Stimulated activated CD4-positive, alpha-beta T cell treated with anti-CD3 and anti-CD28 coated beads, Interleukin-12 subunit alpha, Interleukin-12 subunit beta, amount 100 ng/mL, for 24 hours (primary cell): ENCODE measurements around the gene MAEA.

Source experiments
- DNase-seq, 2 experiments: peaks; one replicate each; pipeline ENCODE4 v3.0.0-alpha.2; 2020; ENCODE audit warnings: low read depth in 2 of 2

The MAEA gene

DNA sequence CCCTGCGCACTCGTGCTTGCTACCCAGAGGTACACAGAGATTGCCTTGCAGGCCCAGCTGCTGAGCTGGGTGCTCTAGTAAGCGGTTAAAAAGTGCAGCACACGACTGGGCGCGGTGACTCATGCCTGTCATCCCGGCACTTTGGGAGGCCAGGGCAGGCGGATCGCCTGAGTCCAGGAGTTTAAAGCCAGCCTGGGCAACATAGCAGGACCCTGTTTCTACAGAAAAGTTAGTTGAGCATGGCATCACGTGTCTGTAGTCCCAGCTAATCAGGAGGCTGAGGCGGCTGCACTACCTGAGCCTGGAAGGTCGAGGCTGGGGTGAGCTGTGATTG is 62.8 kb downstream of the MAEA start:
- DNase-seq: no peak

DNA sequence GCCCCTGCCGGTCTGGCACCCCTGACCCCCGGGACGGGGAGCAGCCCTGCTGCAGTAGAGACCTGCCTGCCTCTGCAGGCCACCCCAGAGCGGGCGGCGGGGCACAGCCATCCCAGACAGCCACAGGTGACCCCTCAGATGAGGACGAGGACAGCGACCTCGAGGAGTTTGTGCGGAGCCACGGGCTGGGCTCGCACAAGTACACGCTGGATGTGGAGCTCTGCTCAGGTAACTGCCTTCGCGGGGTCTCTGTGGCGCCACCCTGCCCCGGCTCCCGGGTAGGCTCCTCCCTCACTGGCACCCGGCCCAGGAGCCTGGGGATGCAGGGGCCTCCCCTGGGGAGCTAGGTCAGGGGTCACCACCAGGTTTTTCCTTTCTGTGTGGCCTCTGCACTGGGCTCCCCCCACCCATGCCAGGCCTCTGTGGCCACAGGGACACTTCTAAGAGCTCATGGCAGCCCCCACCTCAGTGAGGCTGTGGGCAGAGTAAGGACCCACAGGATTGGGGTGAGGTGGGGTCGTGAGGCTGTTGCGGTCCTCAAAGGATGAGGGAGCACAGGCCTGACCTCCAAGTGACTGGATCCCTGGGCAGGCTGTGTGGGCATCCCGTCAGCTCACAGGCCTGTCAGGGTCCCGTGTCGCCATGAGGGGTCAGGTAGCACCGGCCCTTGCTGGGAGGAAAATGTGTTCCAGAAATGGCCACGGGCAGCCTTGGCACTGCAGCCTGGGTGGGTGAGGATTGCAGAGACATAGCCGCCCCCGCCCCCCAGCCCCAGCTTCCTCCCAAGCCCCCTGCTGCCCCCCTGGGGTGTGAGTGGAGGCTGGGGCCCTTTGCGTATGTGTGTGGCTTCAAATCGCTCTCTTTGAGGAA is 63.7 kb downstream of the MAEA start:
- DNase-seq: no peak

DNA sequence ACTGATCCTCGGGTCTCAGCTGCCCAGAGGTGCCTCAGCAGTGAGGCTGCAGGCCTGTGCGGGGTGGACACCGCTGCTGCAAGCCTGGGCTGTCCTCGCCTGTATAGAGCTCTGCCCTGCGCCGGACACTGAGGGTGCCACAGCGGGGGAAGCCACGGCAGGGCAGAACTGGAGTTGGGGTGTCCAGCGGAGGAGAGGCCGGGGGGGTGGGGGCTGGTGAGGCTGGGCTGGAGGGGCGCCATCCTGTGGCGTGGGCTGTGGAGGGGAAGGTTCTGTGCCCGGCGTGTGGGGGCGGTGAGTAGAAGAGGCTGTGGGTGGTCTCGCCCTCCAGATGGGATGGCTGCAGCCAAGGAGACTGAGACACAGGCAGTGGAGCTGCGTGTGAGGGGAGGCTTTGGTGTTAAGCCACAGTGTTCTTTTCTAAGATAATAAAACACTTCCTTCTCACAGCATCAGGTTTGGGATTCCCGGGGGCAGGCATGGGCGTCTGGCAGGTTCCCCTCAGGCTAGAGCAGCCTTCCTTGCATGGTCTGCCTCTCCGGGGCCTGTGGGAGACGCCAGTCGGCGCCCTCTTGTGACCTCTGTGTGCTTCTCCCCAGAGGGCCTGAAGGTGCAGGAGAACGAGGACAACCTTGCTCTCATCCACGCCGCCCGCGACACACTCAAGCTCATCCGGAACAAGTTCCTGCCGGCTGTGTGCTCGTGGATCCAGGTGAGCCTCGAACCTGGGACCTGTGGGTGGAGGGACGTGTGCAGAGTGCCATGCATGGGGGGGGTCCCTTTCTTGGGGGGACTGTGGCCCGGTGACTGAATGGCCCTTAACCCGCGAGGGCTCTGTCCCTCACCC is 64.7 kb downstream of the MAEA start:
- DNase-seq: no peak

DNA sequence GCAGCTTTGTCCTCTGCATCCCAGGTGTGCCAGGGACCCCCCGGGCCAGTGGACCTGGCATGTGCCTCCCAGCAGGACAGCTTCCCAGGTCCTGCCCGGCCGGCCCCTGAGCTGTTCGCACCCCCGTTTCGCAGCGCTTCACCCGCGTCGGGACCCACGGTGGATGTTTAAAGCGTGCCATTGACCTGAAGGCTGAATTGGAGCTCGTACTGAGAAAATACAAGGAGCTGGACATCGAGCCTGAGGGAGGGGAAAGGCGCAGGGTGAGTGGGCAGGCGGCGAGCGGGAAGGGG is 65.2 kb downstream of the MAEA start:
- no peak for DNase-seq

DNA sequence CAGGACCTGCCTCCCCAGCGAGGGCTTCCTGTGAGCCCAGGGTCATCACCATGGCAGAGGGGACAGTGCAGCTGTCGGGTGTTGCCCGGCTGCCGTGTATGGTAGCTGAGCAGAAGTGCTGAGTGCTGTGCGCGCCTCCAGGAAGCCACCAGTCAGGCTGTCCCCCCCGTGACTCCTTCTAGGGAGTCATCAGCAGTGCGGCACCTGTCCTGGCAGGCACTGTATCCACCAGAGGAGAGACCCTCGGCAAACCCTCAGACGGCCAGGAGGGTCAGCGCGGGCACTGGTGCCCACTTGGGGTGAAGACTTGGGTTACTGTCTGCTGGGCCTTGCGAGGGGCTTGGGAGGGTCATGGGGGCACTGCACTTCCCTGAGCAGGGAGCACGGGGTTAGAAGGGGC is 65.7 kb downstream of the MAEA start:
- no peak for DNase-seq

DNA sequence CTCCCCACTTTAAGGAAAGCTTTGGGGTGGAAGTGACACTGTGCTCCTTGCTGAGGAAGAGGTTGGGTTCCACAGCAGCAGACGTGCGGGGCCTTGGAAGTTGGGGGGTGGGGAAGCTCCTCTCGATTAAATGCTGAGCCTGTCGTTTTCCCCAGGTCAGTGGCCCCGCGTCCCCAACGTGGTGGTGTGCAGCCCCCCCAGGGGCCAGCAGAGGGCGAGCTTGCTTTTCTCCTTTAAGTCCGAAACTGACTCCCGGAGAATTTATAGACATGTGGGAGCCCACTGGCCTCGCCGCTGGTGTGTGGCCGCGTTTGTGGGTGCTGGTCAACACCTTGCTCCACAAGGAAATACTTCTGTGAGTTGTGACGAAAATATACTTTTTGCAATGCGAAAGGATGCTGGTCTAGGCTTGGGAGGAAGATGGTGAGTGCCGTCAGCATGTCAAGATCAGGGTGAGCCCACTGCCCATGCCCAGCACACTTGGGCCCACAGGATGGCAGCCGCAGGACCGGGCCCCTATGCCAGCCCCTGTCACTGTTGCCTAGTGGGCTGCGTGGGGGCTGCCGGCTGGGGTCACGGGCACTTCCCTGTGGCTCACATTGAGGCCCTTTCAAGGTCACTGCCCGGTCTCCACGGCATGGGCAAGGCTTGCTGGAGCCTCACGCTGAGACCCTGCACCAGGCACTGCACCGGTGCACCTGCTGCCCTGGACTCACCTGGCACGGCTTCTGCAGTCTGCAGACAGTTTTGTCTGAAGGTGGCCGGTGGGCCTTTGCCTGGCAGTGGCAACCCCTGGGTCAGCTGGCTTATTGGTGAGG is 66.7 kb downstream of the MAEA start:
- DNase-seq: peak in 1 of 2 experiments; percentile 42

DNA sequence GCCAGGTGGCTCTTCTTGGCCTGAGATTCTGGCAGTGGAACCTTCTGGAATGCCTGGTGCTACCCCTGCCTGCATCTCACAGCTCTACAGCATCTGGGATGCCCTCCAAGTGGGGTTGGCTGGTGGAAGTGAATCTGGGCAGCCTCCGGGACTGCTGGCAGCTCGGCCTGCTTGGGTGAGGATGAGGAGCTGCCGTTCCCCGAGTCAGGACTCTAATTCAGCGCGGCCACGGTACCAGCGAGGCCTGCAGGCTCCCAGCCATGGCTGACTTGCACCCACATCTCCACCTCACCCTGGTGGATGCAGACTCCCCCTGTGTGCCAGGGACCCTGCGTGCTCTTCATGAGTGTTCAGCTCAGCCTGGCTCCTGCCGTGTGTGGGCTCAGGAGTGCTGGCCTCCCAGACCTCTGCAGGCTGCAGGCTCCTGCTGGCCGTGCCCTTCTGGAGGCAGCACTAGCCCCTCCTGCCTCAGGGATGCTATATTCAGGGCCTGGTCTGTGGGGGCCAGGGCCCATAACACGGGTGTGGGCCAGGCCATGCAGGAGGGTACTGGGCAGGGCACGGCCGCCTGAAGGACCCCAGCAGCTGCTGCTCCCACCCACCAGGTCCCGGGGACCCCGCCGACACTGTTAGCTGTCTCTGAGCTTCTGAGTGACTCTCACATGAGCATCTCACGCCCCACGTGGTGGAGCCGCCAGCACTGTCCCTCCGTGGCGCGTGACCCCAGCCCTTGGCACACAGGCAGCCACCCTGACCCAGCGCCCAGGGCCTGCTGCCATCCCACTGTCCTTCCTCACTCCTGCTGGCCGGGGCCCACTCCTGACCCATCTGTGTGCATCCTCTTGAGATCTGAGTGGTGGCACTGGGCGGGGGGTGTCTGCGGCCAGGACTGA is 67.9 kb downstream of the MAEA start:
- DNase-seq: no peak

DNA sequence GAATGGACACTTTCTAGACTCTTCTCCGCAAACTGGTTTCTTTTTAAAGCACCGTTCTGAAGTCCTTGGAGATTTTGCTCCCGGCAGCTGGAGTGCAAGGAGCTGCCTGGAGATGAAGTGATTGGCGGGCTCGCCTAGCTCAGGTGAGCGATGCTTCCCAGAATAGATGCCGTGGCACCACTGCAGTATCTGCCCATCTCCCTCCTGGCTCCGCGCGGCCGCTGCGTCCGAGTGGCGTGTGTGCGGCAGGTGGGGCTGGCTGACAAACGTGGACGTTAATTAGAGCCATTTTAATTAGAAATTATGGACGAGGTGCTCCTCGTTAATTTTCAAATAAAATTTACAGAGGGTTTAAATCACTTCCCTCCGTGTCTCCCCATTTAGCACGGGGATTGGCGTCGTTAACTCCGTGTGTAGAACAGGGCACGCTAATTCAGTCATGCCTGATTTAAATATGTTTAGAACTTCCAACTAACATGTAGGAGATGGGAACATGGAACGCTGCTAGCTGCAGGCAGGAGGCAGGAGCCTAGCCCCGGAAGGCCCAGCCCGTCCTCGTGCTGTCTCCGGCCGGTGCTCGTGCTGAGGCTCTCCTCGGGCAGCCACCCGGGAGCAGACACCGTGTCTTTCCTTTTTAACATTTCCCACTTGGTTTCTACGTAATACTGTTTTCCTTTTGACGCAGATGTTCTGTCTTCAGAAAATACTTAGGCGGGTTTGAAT is 68.9 kb downstream of the MAEA start:
- DNase-seq: no peak

DNA sequence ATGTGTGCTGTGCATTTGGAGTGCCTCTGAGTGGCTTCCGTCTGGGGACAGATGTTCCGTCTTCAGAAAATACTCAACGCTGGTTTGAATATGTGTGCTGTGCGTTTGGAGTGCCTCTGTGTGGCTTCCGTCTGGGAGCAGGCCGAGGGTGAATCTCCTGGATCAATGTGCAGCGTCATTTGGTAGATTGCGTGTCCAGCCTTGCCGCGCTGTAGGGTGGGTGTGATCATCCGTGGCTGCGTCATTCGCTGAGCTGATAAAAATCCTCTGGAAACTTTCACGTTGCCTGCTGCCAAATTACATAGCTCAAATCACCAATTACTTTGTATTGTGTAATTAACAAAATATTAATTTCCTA is 69.4 kb downstream of the MAEA start:
- no peak for DNase-seq

DNA sequence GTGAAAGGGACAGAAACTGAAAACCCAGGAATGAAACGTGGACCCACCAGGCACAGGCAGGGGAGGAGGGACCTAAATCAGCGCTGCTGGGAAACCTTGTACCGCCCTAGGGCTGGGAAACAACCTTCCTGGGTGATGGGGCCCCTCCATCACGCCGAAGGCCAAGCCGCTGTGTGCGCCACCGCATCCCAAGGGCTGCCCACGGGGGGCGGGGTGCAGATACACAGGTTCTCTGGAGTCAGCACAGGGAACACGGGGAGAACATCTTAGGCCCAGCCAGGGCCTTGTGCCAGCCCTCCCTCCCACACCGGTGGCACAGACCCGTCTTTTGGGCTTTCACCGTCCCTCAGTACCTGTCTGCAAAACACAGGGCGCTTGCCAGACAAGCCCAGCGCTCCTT is 70.3 kb downstream of the MAEA start:
- no peak for DNase-seq

DNA sequence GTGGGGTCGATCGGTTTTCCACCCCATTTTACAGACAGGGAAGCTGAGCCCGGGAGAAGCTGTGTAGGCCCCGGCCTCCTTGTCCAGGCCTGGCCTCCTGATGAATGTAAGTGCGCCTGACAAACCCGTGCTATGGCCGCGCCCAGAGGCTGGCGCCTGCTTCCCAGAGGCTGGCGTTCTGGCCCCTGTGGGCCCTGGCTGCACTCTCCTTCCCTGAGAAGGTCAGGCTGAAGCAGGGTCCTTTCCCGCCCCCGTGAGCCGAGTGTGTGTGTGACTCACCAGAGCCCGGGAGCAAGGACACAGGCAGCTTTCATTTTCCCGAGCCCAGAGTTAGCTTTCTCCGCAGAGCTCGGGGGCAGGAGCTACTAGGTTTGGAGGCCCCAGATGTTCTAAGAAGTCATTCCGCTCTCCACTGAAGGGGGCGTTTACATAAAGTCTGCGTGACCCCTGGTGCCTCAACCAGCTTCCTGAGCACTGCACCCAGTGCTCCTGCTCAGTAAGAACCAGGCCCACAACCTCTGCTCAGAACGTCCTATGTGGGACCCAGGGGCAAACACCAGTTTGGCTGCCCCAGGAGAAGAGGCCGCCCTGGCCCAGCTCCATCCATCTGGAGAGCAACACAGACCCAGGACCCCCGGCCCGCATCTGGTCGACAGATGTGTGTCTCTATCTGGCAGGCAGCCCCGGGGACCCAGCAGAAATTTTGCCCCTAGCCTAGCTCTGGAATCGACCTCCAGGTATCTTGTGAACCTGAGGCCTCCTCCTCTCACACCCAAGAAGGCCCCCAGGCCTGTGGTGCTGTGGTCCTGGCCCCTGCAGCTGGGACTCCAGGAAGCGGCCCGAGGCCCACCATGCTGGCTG is 71.0 kb downstream of the MAEA start:
- no peak for DNase-seq

DNA sequence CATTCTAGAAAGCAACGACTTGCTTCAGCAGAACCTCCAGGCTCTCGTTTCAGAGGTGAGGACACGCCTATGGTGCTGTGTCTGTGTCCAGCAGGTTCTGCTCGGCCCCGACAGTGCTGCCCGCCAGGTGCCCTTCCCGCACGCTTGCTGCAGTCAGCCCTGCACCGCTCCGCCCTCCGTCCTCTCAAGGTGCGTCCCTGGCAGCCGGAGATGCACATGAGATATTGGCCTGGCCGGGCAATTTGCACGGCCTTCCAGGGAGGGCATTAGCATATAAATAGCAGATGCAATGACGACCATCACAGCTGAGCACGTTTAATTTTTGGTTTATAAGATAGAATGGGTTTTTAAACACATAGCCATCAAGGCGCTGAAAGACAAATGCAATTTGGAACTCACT is 71.7 kb downstream of the MAEA start:
- no peak for DNase-seq

DNA sequence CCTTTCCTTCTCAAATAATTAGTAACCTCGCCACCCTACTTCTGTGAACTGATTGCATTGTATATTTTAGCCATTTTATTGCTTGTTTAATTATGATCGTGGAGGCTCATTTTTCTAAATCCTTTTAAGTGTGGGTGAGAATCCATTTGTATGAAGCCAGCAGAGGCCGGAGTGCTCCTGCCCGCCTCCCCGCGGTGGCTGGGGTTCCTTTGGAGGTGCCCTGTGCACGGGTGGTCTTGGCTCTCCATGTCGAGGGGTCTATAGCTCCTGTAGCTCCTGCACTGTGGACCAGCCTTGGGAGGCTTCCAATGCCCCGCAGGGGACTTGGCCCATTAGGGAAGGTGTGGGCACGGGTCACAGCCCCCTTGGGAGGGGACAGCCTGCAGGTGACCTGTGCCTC is 72.4 kb downstream of the MAEA start:
- no peak for DNase-seq

DNA sequence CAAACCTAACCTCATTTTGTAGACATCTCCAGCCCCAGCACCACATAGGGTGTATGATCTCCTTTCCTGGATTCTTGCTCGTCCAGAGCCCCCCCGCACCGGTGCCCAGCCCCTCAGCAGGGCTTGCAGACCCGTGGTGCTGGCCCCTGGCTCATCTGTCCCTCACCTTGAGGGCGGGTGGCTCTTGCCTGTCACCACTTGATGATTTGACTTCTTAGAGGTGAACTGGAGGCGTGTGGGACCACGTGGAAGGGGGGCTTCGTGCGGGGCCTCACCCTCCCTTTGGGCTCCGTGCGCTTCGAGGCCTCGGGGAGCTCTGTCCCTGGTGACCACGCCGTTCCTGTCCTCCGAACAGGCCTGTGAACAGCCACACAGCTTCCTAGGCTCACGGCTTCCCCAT is 72.8 kb downstream of the MAEA start:
- DNase-seq: no peak

DNA sequence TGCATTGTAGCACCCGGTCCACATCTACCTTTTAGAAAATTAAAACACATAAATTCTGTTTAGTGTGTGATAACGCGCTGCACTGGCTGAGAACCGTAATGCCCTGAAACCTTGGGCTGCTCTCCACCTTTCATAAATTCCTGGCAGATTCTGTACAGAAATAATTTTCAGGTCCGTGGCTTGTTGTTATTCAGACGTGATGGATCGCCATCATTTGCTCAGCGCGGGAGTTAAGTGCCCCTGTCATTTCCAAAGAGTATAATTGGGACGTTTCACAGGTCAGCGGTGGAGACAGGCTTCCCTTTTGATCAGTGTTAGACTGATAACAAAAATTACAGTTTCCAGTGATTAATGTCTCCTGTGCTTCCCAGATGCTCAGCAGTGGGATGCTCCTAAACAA is 73.8 kb downstream of the MAEA start:
- no peak for DNase-seq

DNA sequence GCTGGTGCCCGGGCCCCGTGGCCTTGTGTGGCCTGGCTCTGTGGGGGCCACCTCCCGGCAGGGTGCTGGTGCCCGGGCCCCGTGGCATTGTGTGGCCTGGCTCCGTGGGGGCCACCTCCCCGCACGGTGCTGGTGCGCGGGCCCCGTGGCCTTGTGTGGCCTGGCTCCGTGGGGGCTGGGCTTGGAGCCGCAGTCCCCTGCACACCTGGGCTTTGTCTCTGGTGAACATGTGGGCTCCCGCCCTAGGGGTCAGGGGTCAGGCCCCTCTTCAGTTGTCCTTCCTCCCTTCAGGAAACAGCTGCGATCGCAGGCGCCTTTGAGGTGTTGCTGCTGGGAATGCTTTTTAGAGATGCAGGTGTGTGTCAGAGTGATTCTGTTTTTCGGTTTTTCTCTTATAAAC is 74.5 kb downstream of the MAEA start:
- no peak for DNase-seq

DNA sequence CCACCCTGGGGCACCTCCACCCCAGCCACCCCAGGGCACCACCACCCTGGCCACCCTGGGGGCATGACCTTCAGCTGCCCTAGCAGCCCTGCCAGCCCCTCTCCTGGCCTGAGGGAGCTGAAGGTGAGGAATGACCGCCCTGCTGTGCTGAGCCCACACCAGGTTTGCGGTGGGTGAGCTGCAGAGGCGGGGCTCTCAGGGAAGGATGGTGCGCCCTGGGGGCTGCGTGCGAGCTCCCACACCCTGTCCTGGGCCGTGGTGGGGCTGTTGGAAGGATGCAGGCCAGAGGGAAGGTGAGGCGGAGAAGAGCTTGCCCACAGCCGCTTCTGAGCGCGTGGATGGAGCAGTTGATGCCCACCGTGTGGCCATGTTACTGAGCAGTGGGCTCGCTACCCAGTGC is 75.1 kb downstream of the MAEA start:
- DNase-seq: no peak

DNA sequence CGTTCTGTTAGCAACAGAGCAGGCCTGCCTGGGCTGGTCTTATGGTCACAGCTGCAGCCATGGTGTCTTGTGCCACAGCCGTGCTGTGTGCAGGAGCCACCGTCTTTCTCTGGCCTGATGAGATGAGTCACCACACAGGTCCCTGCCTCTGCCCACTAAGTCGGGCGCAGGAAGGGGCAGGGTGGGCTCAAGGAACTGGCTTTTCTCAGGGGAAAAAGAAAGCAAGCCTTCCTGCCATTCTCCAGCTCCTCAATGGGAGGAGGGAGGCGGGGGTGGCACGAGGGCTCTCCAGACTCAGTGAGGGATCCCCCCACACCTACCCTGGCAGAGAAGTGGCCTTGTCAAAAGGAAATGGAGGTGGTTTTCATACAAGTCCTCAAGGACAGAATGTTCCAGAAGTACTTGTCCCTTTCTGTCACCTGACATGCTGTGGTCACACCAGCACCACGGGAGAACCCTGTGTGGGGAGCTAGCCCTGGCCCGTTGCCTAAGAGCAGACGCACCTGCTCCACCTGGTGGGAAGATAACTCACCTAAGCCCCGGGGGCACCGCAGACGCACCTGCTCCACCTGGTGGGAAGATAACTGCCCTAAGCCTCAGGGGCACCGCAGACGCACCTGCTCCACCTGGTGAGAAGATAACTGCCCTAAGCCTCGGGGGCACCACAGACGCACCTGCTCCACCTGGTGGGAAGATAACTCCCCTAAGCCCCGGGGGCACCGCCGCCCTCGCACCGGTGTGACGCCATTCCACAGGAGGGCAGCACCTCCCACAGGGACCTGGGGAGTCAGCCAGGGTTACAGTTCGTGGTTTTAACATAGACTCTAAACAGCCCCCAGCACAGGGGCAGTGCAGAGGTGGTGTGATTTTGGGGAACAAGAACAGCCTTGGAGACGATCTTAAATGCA is 75.8 kb downstream of the MAEA start:
- no peak for DNase-seq
